Nephron (organoid): Measurements from ENCODE around the gene MRPL57.

Experiments
- H3K27ac Mint-ChIP-seq, 3 experiments: 2 replicates each; pipeline ENCODE4 v1.8.0; 2020; ENCODE audit warnings: mixed read lengths in 3 of 3, mild to moderate bottlenecking in 2 of 3, moderate library complexity in 1 of 3
- H3K27me3 Mint-ChIP-seq: 2 replicates; pipeline ENCODE4 v1.8.0; 2021; ENCODE audit warnings: low read depth, mild to moderate bottlenecking, moderate library complexity, mixed read lengths
- H3K36me3 Mint-ChIP-seq: 2 replicates; pipeline ENCODE4 v1.8.0; 2020; ENCODE audit warnings: low read depth, mixed read lengths
- H3K4me1 Mint-ChIP-seq: 2 replicates; pipeline ENCODE4 v1.8.0; 2020; ENCODE audit warnings: mixed read lengths
- H3K4me3 Mint-ChIP-seq, 3 experiments: 2 replicates each; pipeline ENCODE4 v1.8.0; 2020; ENCODE audit warnings: mild to moderate bottlenecking in 3 of 3, mixed read lengths in 3 of 3, moderate library complexity in 2 of 3
- H3K9me3 Mint-ChIP-seq: 2 replicates; pipeline ENCODE4 v1.8.0; 2020; ENCODE audit warnings: mixed read lengths
- CTCF ChIP-seq, 3 experiments: fragments of 200-600 bp; sonication (generic); IDR thresholded peaks; one replicate each; pipeline ENCODE4 v1.5.0; 2021; ENCODE audit warnings: antibody characterized with exemption in 3 of 3; ENCODE audit not compliant: unreplicated experiment in 3 of 3

Gene MRPL57

GRCh38 chr13:21138561-21138960, 37.9 kb upstream of the MRPL57 start:
- TF ChIP-seq CTCF (IDR thresholded peaks at IDR 0.05; ENCODE audit: unreplicated experiment in 3 of 3) = no peak

GRCh38 chr13:21139374-21139773, 37.1 kb upstream of the MRPL57 start:
- H3K36me3 Mint-ChIP-seq = peaks cover 20% of the 10 kb centered on the region
- peaks cover 27% of the 10 kb centered on the region for H3K4me1 Mint-ChIP-seq
- no peaks in the 10 kb centered on the region for H3K27me3 Mint-ChIP-seq
- peak overlapping the region; percentile 91 to 98 (median 97) for H3K27ac Mint-ChIP-seq
- no peak for TF ChIP-seq CTCF (IDR thresholded peaks at IDR 0.05; ENCODE audit: unreplicated experiment in 3 of 3)
- H3K9me3 Mint-ChIP-seq = no peaks in the 10 kb centered on the region
- H3K4me3 Mint-ChIP-seq = peak overlapping the region; percentile 95 to 98 (median 96)

More at GRCh38 chr13:21138561-21138960, 37.9 kb upstream of the MRPL57 start:
- H3K27me3 Mint-ChIP-seq = no peaks in the 10 kb centered on the region
- peak overlapping the region; percentile 68 to 84 (median 82) for H3K4me3 Mint-ChIP-seq
- H3K27ac Mint-ChIP-seq = peak overlapping the region; percentile 65 to 84 (median 71)
- peaks cover 23% of the 10 kb centered on the region for H3K4me1 Mint-ChIP-seq
- H3K9me3 Mint-ChIP-seq = no peaks in the 10 kb centered on the region
- peaks cover 15% of the 10 kb centered on the region for H3K36me3 Mint-ChIP-seq

- H3K36me3 Mint-ChIP-seq = peaks cover 35% of the 10 kb centered on the region
- no peak for TF ChIP-seq CTCF (IDR thresholded peaks at IDR 0.05; ENCODE audit: unreplicated experiment in 3 of 3)
Observed at GRCh38 chr13:21142766-21143165, 33.7 kb upstream of the MRPL57 start.

GRCh38 chr13:21147827-21148226, 28.6 kb upstream of the MRPL57 start:
- no peak overlapping the region for H3K4me3 Mint-ChIP-seq
- peaks cover 9% of the 10 kb centered on the region for H3K4me1 Mint-ChIP-seq
- no peaks in the 10 kb centered on the region for H3K27me3 Mint-ChIP-seq
- H3K9me3 Mint-ChIP-seq = no peaks in the 10 kb centered on the region
- TF ChIP-seq CTCF (IDR thresholded peaks at IDR 0.05; ENCODE audit: unreplicated experiment in 3 of 3) = no peak
- peaks cover 31% of the 10 kb centered on the region for H3K36me3 Mint-ChIP-seq
- no peak overlapping the region for H3K27ac Mint-ChIP-seq

More at GRCh38 chr13:21142766-21143165, 33.7 kb upstream of the MRPL57 start:
- H3K27me3 Mint-ChIP-seq = no peaks in the 10 kb centered on the region
- no peaks in the 10 kb centered on the region for H3K9me3 Mint-ChIP-seq
- H3K27ac Mint-ChIP-seq = peak overlapping the region in 2 of 3 experiments; percentile 72 to 81
- H3K4me3 Mint-ChIP-seq = peak overlapping the region; percentile 80 to 90 (median 87)
- H3K4me1 Mint-ChIP-seq = peaks cover 27% of the 10 kb centered on the region

GRCh38 chr13:21148557-21149258, 27.8 kb upstream of the MRPL57 start:
- H3K36me3 Mint-ChIP-seq = peaks cover 28% of the 10 kb centered on the region
- TF ChIP-seq CTCF (IDR thresholded peaks at IDR 0.05; ENCODE audit: unreplicated experiment in 3 of 3) = no peak
- H3K27ac Mint-ChIP-seq = no peak overlapping the region
- H3K4me1 Mint-ChIP-seq = peaks cover 2% of the 10 kb centered on the region
- H3K27me3 Mint-ChIP-seq = no peaks in the 10 kb centered on the region
- no peak overlapping the region for H3K4me3 Mint-ChIP-seq
- H3K9me3 Mint-ChIP-seq = no peaks in the 10 kb centered on the region

GRCh38 chr13:21149568-21149967, 26.9 kb upstream of the MRPL57 start:
- no peak for TF ChIP-seq CTCF (IDR thresholded peaks at IDR 0.05; ENCODE audit: unreplicated experiment in 3 of 3)
- peaks cover 24% of the 10 kb centered on the region for H3K36me3 Mint-ChIP-seq
- no peak overlapping the region for H3K4me3 Mint-ChIP-seq
- no peaks in the 10 kb centered on the region for H3K4me1 Mint-ChIP-seq
- H3K27ac Mint-ChIP-seq = no peak overlapping the region
- H3K9me3 Mint-ChIP-seq = no peaks in the 10 kb centered on the region
- H3K27me3 Mint-ChIP-seq = no peaks in the 10 kb centered on the region
